Smooth muscle cell (in vitro differentiated cells): ENCODE results near the gene ADRA2C. TPM values are rescaled to one million over a fixed set of nuclear protein-coding genes. Genes with fewer than 3 reads are reported as not detected.

ENCODE experiments used
- DNase-seq: peaks from one replicate; lab custom pipeline; 2025; ENCODE audit not compliant: unreplicated experiment; lab: John Stamatoyannopoulos, UW
- H2AFZ ChIP-seq: fragments of 200-600 bp; sonication (generic); 2 replicates; pipeline ENCODE4 v1.6.0; 2016; ENCODE audit warnings: antibody characterized with exemption, low read depth, mild to moderate bottlenecking
- H3F3A ChIP-seq: fragments of 200-600 bp; sonication (generic); 2 replicates; pipeline ENCODE4 v1.6.0; 2017; ENCODE audit warnings: antibody characterized with exemption, low read depth
- H3K27ac ChIP-seq: fragments of 200-600 bp; sonication (generic); 2 replicates; pipeline ENCODE4 v1.5.1; 2016; ENCODE audit warnings: low read depth, mild to moderate bottlenecking
- H3K27me3 ChIP-seq: fragments of 200-600 bp; sonication (generic); 2 replicates; pipeline ENCODE4 v1.6.1; 2016; ENCODE audit warnings: low read depth, mild to moderate bottlenecking
- H3K36me3 ChIP-seq: fragments of 200-600 bp; sonication (generic); 2 replicates; pipeline ENCODE4 v1.5.1; 2016; ENCODE audit warnings: low read depth
- H3K4me1 ChIP-seq: fragments of 200-600 bp; sonication (generic); 2 replicates; pipeline ENCODE4 v1.5.1; 2016; ENCODE audit warnings: low read depth
- H3K4me2 ChIP-seq: fragments of 200-600 bp; sonication (generic); 2 replicates; pipeline ENCODE4 v1.6.0; 2016; ENCODE audit warnings: mild to moderate bottlenecking
- H3K4me3 ChIP-seq: fragments of 200-600 bp; sonication (generic); 2 replicates; pipeline ENCODE4 v1.5.1; 2016; ENCODE audit warnings: mild to moderate bottlenecking
- H3K79me2 ChIP-seq: fragments of 200-600 bp; sonication (generic); 2 replicates; pipeline ENCODE4 v1.6.0; 2016; ENCODE audit warnings: low read depth, mild to moderate bottlenecking
- H3K9ac ChIP-seq: fragments of 200-600 bp; sonication (generic); 2 replicates; pipeline ENCODE4 v1.6.0; 2016; ENCODE audit warnings: low read depth
- H3K9me3 ChIP-seq: fragments of 200-600 bp; sonication (generic); replicated peaks from 2 replicates; pipeline ENCODE4 v1.5.1; 2016; ENCODE audit warnings: low read depth
- H4K20me1 ChIP-seq: fragments of 200-600 bp; sonication (generic); 2 replicates; pipeline ENCODE4 v1.6.0; 2016; ENCODE audit warnings: low read depth
- CTCF ChIP-seq: fragments of 200-600 bp; sonication (generic); IDR thresholded peaks from 2 replicates; pipeline ENCODE4 v1.5.1; 2017; ENCODE audit warnings: borderline replicate concordance, mild to moderate bottlenecking, antibody characterized with exemption; ENCODE audit not compliant: insufficient read depth, poor library complexity, severe bottlenecking
- WGBS: methylation state at CpG from one replicate; pipeline ENCODE4 v1.1.7; 2016; ENCODE audit warnings: low lambda C conversion rate; 5-methylcytosine and 5-hydroxymethylcytosine counted together
- polyA plus RNA-seq: library from polyadenylated mRNA; unstranded; fragments of >200 nt; fragmentation: Nextera tagmentation; extraction: Ambion mirVana; gene quantifications from 2 replicates; pipeline ENCODE4 v1.2.1, GENCODE V29; 2016
- total RNA-seq: library from RNA; depleted of rRNA; stranded (reverse); fragments of >200 nt; gene quantifications from 2 replicates; pipeline ENCODE4 v1.2.3, GENCODE V29; 2014

ADRA2C gene
- total and polyA plus RNA-seq, 2 experiments from 2014 or later = 0.53 to 1.6 TPM

DNA sequence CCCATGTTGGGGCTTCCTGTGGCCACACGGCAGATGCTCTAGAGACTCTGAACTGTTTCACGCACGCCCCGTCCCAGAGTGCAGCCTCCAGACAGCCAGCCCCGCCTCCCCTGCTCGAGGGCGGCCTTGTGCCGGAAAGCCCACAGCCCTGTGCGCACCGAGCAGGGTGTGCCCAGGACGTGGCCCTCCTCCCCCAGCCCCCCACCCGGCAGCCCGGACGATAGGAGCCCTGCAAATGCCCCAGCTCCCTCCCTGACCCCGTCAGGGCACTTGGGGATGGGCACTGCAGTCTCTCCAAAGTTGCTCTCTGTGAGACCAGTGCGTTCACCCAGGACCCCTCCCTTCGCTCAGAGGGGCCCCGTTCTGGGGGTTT, 37.3 kb downstream of the ADRA2C start:
- no peak for DNase-seq
- H4K20me1 ChIP-seq = no peaks in the 10 kb centered on the region
- H3K4me3 ChIP-seq = no peak overlapping the region
- peaks cover 16% of the 10 kb centered on the region for H3K4me1 ChIP-seq
- no peaks in the 10 kb centered on the region for H3K36me3 ChIP-seq
- no peaks in the 10 kb centered on the region for H3K9me3 ChIP-seq
- no peak overlapping the region for H3K27ac ChIP-seq
- WGBS = 90% methylated on average over 5 of the region's 18 CpGs
- no peaks in the 10 kb centered on the region for H3F3A ChIP-seq
- no peak overlapping the region for H3K9ac ChIP-seq
- H3K79me2 ChIP-seq = no peaks in the 10 kb centered on the region
- TF ChIP-seq CTCF = no peak
- no peak overlapping the region for H3K4me2 ChIP-seq
- H2AFZ ChIP-seq = no peak overlapping the region
- peaks cover 15% of the 10 kb centered on the region for H3K27me3 ChIP-seq

GRCh38 chr4:3803946-3804345, 37.8 kb downstream of the ADRA2C start:
- Histone ChIP-seq H3K4me3 (no peak overlapping the region), H3F3A (no peaks in the 10 kb centered on the region), H2AFZ (no peak overlapping the region), H3K36me3 (no peaks in the 10 kb centered on the region), H3K9me3 (no peaks in the 10 kb centered on the region), H3K27ac (no peak overlapping the region), H3K9ac (no peak overlapping the region), H3K27me3 (peaks cover 20% of the 10 kb centered on the region), H4K20me1 (no peaks in the 10 kb centered on the region), H3K79me2 (no peaks in the 10 kb centered on the region), H3K4me1 (peaks cover 19% of the 10 kb centered on the region), H3K4me2 (no peak overlapping the region)
- WGBS = 93% methylated on average over 7 of the region's 8 CpGs
- DNase-seq = no peak
- TF ChIP-seq CTCF = no peak

DNA sequence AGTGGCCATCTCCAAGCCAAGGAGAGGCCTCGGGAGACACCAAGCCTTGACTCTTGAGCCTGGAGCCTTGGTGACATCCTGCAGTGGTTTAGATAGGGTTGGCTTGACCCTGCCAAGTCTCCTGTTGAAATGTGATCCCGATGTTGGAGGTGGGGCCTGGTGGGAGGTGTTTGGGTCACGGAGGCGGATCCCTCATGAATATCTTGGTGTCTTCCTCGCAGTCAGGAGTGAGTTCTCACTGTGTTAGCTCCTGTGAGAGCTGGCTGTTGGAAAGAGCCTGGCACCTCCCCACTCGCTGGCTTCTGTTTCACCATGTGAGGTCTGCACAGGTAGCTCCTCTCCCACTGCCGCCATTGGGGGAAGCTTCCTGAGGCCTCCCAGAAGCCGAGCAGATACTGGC, 38.8 kb downstream of the ADRA2C start:
- Histone ChIP-seq H3K27me3 (peaks cover 20% of the 10 kb centered on the region), H3K4me1 (peaks cover 19% of the 10 kb centered on the region), H3K79me2 (no peaks in the 10 kb centered on the region), H3K4me2 (no peak overlapping the region), H3K4me3 (no peak overlapping the region), H3F3A (no peaks in the 10 kb centered on the region), H4K20me1 (no peaks in the 10 kb centered on the region), H3K9ac (no peak overlapping the region), H3K9me3 (no peaks in the 10 kb centered on the region), H3K27ac (no peak overlapping the region), H3K36me3 (no peaks in the 10 kb centered on the region), H2AFZ (no peak overlapping the region)
- no peak for TF ChIP-seq CTCF
- WGBS = 94% methylated on average over 8 of the region's 8 CpGs
- DNase-seq = no peak

- Histone ChIP-seq H4K20me1 (no peaks in the 10 kb centered on the region), H3K4me2 (no peak overlapping the region), H3K9me3 (no peaks in the 10 kb centered on the region), H2AFZ (no peak overlapping the region), H3K27me3 (peaks cover 20% of the 10 kb centered on the region), H3K9ac (no peak overlapping the region), H3K27ac (no peak overlapping the region), H3F3A (no peaks in the 10 kb centered on the region), H3K4me1 (peaks cover 19% of the 10 kb centered on the region), H3K79me2 (no peaks in the 10 kb centered on the region), H3K36me3 (no peaks in the 10 kb centered on the region), H3K4me3 (no peak overlapping the region)
- no peak for DNase-seq
- WGBS = 94% methylated on average over 11 of the region's 11 CpGs
- no peak for TF ChIP-seq CTCF
These were observed 39.5 kb downstream of the ADRA2C start for GRCh38 chr4:3805731-3806130.
